PC-3 (cell line): ENCODE results near the gene MMP21.

Experiments used
- EZH2 ChIP-seq: fragments of 300-600 bp; sonication (generic); IDR thresholded peaks from one replicate; pipeline ENCODE4 v1.6.1; 2017; ENCODE audit warnings: antibody characterized with exemption, mild to moderate bottlenecking, low read length; ENCODE audit not compliant: unreplicated experiment
- EZH2phosphoT487 ChIP-seq: fragments of 300-600 bp; sonication (generic); IDR thresholded peaks from 2 replicates; pipeline ENCODE4 v1.6.1; 2018; ENCODE audit warnings: mild to moderate bottlenecking, antibody characterized with exemption, low read length, borderline replicate concordance
- TF ChIP-seq, protein P1 (sequence below): fragments of 300-600 bp; sonication (generic); conservative IDR thresholded peaks from 2 replicates; pipeline ENCODE4 v1.5.1; 2017; ENCODE audit warnings: antibody characterized with exemption, low read depth, mild to moderate bottlenecking, low read length

DNA sequence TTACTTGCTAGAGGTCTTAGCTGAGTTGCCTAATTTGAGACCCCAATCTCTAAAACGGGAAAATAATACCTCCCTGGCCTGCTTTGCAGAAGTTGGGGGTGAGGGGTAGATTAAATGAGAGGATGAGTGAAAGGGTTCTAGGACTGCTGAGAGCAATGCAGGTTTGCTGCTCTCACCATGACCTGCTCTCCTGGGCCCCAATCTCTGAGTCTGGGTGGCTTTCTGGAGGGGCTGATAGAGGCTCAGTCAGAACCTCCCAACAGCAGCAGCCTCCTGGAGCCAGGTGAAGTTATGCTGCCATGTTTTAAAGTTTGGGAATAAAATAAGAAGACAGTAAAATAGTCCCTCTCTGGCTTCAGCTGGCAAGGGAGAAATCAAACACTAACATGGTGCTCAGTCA lies 40.1 kb upstream of the MMP21 start:
- TF ChIP-seq EZH2phosphoT487, result no peak
- TF ChIP-seq, protein P1, sequence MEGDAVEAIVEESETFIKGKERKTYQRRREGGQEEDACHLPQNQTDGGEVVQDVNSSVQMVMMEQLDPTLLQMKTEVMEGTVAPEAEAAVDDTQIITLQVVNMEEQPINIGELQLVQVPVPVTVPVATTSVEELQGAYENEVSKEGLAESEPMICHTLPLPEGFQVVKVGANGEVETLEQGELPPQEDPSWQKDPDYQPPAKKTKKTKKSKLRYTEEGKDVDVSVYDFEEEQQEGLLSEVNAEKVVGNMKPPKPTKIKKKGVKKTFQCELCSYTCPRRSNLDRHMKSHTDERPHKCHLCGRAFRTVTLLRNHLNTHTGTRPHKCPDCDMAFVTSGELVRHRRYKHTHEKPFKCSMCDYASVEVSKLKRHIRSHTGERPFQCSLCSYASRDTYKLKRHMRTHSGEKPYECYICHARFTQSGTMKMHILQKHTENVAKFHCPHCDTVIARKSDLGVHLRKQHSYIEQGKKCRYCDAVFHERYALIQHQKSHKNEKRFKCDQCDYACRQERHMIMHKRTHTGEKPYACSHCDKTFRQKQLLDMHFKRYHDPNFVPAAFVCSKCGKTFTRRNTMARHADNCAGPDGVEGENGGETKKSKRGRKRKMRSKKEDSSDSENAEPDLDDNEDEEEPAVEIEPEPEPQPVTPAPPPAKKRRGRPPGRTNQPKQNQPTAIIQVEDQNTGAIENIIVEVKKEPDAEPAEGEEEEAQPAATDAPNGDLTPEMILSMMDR, result no peak
- no peak for TF ChIP-seq EZH2
